GM12891 (cell line): ENCODE measurements around the gene CDKN2AIPNL.

Source experiments
- POLR2A ChIP-seq: IDR thresholded peaks from 2 replicates; pipeline ENCODE4 v1.6.1; 2011; ENCODE audit warnings: low read depth, low read length, control low read depth
- POLR2AphosphoS5 ChIP-seq: IDR thresholded peaks from 2 replicates; pipeline ENCODE4 v1.6.1; 2011; ENCODE audit warnings: low read depth, low read length, control low read depth
- TAF1 ChIP-seq: IDR thresholded peaks from 2 replicates; pipeline ENCODE4 v1.6.1; 2011; ENCODE audit warnings: low read depth, low read length, control low read depth

GRCh38 chr5:134394932-134395331 lies 16.7 kb downstream of the CDKN2AIPNL start:
- no peak for TF ChIP-seq POLR2AphosphoS5
- TF ChIP-seq POLR2A = no peak
- TF ChIP-seq TAF1 = no peak
